Fibroblast of lung (primary cell): Measurements from ENCODE around the gene SLIT3.

Source experiments
- CTCF ChIP-seq, 2 donors: IDR thresholded peaks in 1 of 2; conservative IDR thresholded peaks in 1 of 2; 1 replicate in 1 of 2; 2 replicates in 1 of 2; pipeline ENCODE4 v1.5.1; 2011 to 2012; ENCODE audit warnings: low read length in 2 of 2, control low read depth in 1 of 2, inconsistent platforms in 1 of 2, low read depth in 1 of 2, mild to moderate bottlenecking in 1 of 2
- EZH2 ChIP-seq: IDR thresholded peaks from 2 replicates; pipeline ENCODE4 v1.5.1; 2012; ENCODE audit warnings: low read length, control low read depth, mild to moderate bottlenecking; ENCODE audit errors: missing control alignments

GRCh38 chr5:168734620-168735300 is 566.2 kb downstream of the SLIT3 start:
- TF ChIP-seq CTCF (conservative IDR thresholded peaks at IDR 0.05 in 1 of 2, IDR thresholded peaks at IDR 0.05 in 1 of 2; ENCODE audit: low read depth in 1 of 2, low read length in 2 of 2) (no peak), EZH2 (no peak)
